NOMO-1 treated with dmso at 0.1 percent for 144 hours (cell line): ENCODE measurements around the gene ZCCHC24.
"Not testable (repeated sequence)": the region's sequence is repeated elsewhere in the genome, so short reads cannot be mapped to it uniquely, and the experiment has no call there.

Experiments used
- DNase-seq: peaks from one replicate; lab custom pipeline; 2025; ENCODE audit not compliant: unreplicated experiment; lab: John Stamatoyannopoulos, UW

Gene ZCCHC24

GRCh38 chr10:79332610-79333315 is 112.7 kb downstream of the ZCCHC24 start:
- DNase-seq = not testable (repeated sequence)
